GM12874 (cell line): ENCODE measurements around the gene HTRA1.

ENCODE experiments used
- CTCF ChIP-seq: IDR thresholded peaks from 2 replicates; pipeline ENCODE4 v1.5.1; 2011; ENCODE audit warnings: low read depth, mild to moderate bottlenecking, control low read depth, low read length, moderate library complexity; ENCODE audit not compliant: insufficient read depth

The HTRA1 gene

GRCh38 chr10:122421742-122422141 lies 39.6 kb upstream of the HTRA1 start:
- no peak for TF ChIP-seq CTCF

- no peak for TF ChIP-seq CTCF
Observed at GRCh38 chr10:122422266-122422989, 38.9 kb upstream of the HTRA1 start.

GRCh38 chr10:122424059-122424458 lies 37.3 kb upstream of the HTRA1 start:
- TF ChIP-seq CTCF = no peak

- TF ChIP-seq CTCF = no peak
Observed at GRCh38 chr10:122426829-122427228, 34.5 kb upstream of the HTRA1 start.

GRCh38 chr10:122427280-122427679 lies 34.1 kb upstream of the HTRA1 start:
- no peak for TF ChIP-seq CTCF

- no peak for TF ChIP-seq CTCF
Observed at GRCh38 chr10:122435212-122435827, 26.0 kb upstream of the HTRA1 start.

- no peak for TF ChIP-seq CTCF
Observed at GRCh38 chr10:122441961-122442360, 19.4 kb upstream of the HTRA1 start.
